GM12873 (cell line): ENCODE measurements around the gene NINJ2.

Source experiments
- CTCF ChIP-seq: IDR thresholded peaks from 2 replicates; pipeline ENCODE4 v1.5.1; 2012; ENCODE audit warnings: low read depth, mild to moderate bottlenecking, moderate library complexity, low read length, control low read depth; ENCODE audit not compliant: insufficient read depth; ENCODE audit errors: missing control alignments

The NINJ2 gene

GRCh38 chr12:625998-626397 is 37.2 kb downstream of the NINJ2 start:
- TF ChIP-seq CTCF = no peak

GRCh38 chr12:623865-624372 is 39.3 kb downstream of the NINJ2 start:
- TF ChIP-seq CTCF = no peak

- TF ChIP-seq CTCF = no peak
These were observed 39.9 kb downstream of the NINJ2 start for GRCh38 chr12:623172-623864.

- no peak for TF ChIP-seq CTCF
These were observed 40.8 kb downstream of the NINJ2 start for GRCh38 chr12:622416-622815.

GRCh38 chr12:619346-619745 is 43.9 kb downstream of the NINJ2 start:
- no peak for TF ChIP-seq CTCF

- TF ChIP-seq CTCF = no peak
These were observed 44.6 kb downstream of the NINJ2 start for GRCh38 chr12:618605-619004.

- no peak for TF ChIP-seq CTCF
These were observed 45.8 kb downstream of the NINJ2 start for GRCh38 chr12:617304-617915.
